Left renal pelvis (tissue), 4 donors: ENCODE results near the gene TRPM3. TPM values are rescaled to one million over a fixed set of nuclear protein-coding genes. Genes with fewer than 3 reads are reported as not detected.
A peak's percentile ranks its signal among the peaks of the same experiment; 100 is the strongest.
"Not testable (repeated sequence)": the region's sequence is repeated elsewhere in the genome, so short reads cannot be mapped to it uniquely, and the experiment has no call there.

Source experiments
- DNase-seq, 4 donors: peaks; one replicate each; pipeline ENCODE4 v3.0.0-alpha.2; 2013; ENCODE audit warnings: low read depth in 4 of 4, low spot score in 3 of 4
- polyA plus RNA-seq, 4 donors: library from polyadenylated mRNA; unstranded; fragments of 120-200 nt; gene quantifications; one replicate each; pipeline ENCODE4 v1.2.1, GENCODE V29; 2013; ENCODE audit not compliant: insufficient read length in 4 of 4

The TRPM3 gene
- polyA plus RNA-seq, 4 donors, result 6.3 to 16.1 (median 14.4) TPM

- no peak for DNase-seq
These were observed 437.6 kb downstream of the TRPM3 start for GRCh38 chr9:70683841-70684240.

- DNase-seq, result no peak
These were observed 439.1 kb downstream of the TRPM3 start for GRCh38 chr9:70682298-70682697.

GRCh38 chr9:70679845-70680244, 441.6 kb downstream of the TRPM3 start:
- no peak for DNase-seq

- DNase-seq, result no peak
These were observed 443.3 kb downstream of the TRPM3 start for GRCh38 chr9:70678153-70678552.

DNA sequence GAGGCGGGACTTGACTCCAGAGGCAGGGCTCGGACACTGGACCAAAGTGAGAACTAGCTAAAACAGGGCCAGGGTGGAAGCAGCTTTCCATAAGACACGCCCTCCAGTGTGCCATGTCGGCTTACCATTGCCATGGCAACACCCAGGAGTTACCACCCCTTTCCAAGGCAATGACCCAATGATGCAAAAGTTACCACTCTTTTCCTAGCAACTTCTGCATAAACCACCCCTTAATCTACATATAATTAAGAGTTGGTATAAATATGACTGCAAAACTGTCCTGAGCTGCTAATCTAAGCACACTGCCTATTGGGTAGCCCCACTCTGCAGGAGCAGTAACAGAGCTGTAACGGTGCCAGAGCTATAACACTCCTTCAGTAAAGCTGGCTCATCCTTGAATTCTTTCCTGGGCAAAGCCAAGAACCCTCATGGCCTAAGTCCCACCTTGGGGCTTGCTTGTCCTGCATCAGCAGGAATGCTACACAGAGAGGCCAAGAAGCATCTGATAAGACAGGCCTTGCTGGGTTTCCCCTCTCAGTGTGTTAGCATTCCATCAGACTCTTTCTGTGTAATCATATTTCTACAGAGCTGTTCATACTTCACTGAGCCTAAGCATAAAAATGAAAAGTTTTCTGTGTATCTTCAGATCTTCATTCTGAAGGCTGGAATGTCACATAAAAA, 444.2 kb downstream of the TRPM3 start:
- DNase-seq, result no peak

GRCh38 chr9:70675868-70676370, 445.5 kb downstream of the TRPM3 start:
- no peak for DNase-seq

- no peak for DNase-seq
These were observed 447.6 kb downstream of the TRPM3 start for GRCh38 chr9:70673844-70674243.

DNA sequence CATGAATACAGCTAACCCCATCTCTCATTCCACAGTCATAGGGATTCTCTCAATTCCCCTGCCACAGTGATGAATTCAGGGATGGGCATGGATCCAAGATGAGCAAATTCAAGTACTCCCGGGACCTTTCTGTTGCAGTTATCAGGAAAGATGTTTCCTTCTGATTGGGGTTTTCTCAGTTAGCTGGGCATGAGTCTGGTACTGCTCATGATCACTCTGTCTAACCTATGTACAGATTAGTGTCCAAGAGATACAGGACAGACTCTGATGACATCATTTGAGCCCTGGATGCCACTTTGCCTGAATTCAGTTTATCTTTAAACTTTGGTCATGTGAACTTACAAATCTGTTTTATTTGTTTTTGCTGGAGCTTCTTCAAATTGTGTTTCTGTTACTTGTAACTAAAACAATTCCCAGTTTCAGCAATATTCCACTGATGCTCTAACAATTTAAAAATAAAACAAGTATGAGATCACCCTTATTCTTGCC, 449.2 kb downstream of the TRPM3 start:
- no peak for DNase-seq

GRCh38 chr9:70668751-70669150, 452.7 kb downstream of the TRPM3 start:
- no peak for DNase-seq

GRCh38 chr9:70658765-70659164, 462.7 kb downstream of the TRPM3 start:
- no peak for DNase-seq

- DNase-seq, result no peak
These were observed 465.1 kb downstream of the TRPM3 start for GRCh38 chr9:70656281-70656680.

GRCh38 chr9:70654144-70654543, 467.3 kb downstream of the TRPM3 start:
- DNase-seq, result no peak

- DNase-seq, result not testable (repeated sequence)
These were observed 476.8 kb downstream of the TRPM3 start for GRCh38 chr9:70644627-70645026.

GRCh38 chr9:70642341-70642740, 479.1 kb downstream of the TRPM3 start:
- no peak for DNase-seq

DNA sequence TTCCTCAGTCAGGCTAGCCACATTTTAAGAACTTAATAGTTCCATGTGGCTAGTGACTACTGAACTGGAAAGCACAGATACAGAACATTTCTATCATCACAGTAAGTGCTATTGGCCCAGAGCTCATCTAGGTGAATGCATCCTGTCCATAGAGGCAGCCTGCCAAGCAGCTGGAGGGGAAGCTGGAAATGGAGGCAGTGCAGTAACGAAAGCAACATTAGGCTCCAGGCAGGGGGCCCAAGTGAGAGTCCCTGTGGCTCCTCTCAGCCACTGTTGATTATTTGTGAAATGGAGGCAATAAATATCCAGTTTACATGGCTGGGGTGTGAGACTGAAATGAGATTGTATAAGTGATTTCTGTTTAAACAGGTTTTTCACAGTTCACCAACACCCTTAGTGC, 479.8 kb downstream of the TRPM3 start:
- DNase-seq, result no peak

GRCh38 chr9:70641031-70641430, 480.4 kb downstream of the TRPM3 start:
- no peak for DNase-seq

DNA sequence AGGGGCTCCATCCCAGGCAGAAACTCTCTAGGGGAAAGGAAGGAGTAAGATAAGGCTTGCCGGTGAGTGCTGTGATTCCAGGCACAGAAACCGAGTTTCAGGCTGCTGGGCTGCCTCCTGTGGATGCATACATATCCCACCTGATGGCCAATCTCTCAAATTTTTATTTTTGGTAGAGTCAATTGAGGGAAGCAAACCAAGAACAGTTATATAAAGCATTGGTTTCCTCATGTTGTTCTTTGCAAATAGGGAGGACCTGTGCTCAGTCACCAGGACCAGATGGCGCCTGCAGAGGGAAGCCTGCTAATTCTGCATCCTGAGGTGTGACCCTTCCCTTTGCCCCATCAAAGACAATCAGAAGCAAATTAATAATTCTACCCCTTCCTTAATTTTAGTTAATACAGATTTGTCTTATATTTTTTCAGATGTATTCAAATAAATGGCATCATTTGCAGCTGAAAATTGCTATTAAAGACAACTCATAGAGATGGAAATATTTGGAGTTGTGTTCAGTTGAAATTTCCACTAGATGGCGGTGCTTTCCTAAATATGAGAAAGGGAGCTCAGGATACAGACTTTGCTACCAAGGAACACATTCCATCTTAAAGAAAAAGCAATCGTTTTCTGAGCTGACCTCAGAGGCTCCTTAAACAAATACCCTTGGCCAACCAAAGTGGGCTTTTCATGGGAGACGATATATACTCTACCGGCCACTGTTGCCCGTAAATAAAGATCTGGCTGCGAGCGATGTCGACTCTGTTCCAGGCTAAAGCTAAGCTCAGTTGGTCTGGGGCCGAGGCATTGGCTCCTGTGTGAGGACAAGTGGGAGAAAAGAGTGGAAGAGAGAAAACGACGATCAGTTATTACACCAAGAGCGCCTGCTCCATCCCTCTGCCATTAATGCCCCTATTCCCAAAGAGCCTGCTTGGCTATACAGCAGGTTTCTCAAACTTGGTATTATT, 481.3 kb downstream of the TRPM3 start:
- peak; percentile 25 to 50 (median 38) for DNase-seq

GRCh38 chr9:70635790-70636189, 485.6 kb downstream of the TRPM3 start:
- DNase-seq, result no peak

DNA sequence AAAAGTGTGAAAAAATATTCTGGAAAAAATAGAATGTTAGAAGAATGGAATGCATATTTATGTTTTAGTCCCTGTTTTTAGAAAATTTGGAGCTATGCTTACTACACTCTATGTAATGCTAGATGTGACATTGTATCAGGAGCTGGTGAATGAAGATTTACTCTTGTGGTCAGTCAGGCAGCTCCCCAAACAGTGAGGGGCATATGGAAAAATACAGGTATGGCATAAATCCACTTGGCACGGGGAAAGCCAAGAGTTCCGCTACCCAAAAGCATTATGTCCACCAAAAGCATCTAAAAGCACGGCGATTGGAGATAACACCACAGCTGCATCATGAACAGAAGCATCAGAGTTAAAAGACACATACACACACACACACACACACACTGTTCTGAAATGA, 486.7 kb downstream of the TRPM3 start:
- DNase-seq, result no peak

- no peak for DNase-seq
These were observed 490.4 kb downstream of the TRPM3 start for GRCh38 chr9:70630971-70631370.

DNA sequence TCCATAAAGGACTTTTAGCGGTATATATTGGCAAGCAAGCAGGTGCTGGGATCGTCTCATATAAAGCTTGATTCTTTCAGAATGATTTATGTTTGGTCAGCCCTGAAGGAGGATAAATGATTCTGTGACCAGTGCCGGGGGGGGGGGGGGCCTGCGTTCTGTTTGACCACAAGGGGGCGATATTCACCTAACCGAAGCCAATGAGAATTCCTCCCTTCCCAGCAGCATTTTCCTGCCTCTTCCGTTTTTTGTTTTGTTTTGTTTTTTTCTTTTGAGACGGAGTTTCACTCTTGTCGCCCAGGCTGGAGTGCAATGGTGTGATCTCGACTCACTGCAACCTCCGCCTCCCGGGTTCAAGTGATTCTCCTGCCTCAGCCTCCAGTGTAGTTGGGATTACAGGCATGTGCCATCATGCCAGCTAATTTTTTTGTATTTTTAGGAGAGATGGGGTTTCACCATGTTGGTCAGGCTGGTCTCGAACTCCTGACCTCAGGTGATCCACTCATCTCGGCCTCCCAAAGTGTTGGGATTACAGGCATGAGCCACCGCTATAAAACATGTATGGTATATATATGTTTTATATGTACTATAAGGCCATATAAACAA, 492.2 kb downstream of the TRPM3 start:
- DNase-seq, result not testable (repeated sequence)
